GM03348 (cell line): ENCODE data around the gene NME2.

Experiments used
- DNase-seq: peaks from one replicate; pipeline ENCODE4 v3.0.0; 2012; ENCODE audit warnings: low spot score

Gene NME2

GRCh38 chr17:51203838-51204237 lies 37.6 kb downstream of the NME2 start:
- DNase-seq, result no peak

GRCh38 chr17:51214920-51215319 lies 48.7 kb downstream of the NME2 start:
- no peak for DNase-seq

- DNase-seq, result no peak
These were observed 51.7 kb downstream of the NME2 start for GRCh38 chr17:51217946-51218345.

GRCh38 chr17:51221322-51221721 lies 55.1 kb downstream of the NME2 start:
- no peak for DNase-seq
